ENCODE measurements around the gene SLC17A2. TPM values are rescaled to one million over a fixed set of nuclear protein-coding genes. Genes with fewer than 3 reads are reported as not detected.

SLC17A2 gene
- total RNA-seq (2021) = not detected in 2 replicates
- not detected for Bru-seq, nascent RNA
- not detected for BruChase-seq, experiment 1, labeled RNA remaining after a 2-hour chase
- not detected for BruChase-seq, experiment 2, labeled RNA remaining after a 6-hour chase
- long read RNA-seq = 0 reads

- Histone ChIP-seq H3K36me3 (ENCODE audit: low read depth) (no peaks in the 10 kb centered on the region), H3K9me3 (ENCODE audit: insufficient read depth, low read depth) (no peaks in the 10 kb centered on the region), H3F3A (ENCODE audit: insufficient read depth, low read depth) (peaks cover 8% of the 10 kb centered on the region; the same call in 1 of the 2 replicates), H3K4me1 (replicated peaks; ENCODE audit: insufficient read depth) (no peaks in the 10 kb centered on the region), H4K20me1 (ENCODE audit: insufficient read depth) (no peaks in the 10 kb centered on the region), H3K4me3 (no peak within 1 kb of the TSS), H3K4me2 (no peak within 1 kb of the TSS), H3K79me2 (ENCODE audit: low read depth) (no peaks in the 10 kb centered on the region), H3K9me2 (ENCODE audit: insufficient read depth) (no peaks in the 10 kb centered on the region; the same call in 1 of the 2 replicates), H3K27ac (no peak within 1 kb of the TSS), H3K27me3 (ENCODE audit: insufficient read depth, low read depth) (no peaks in the 10 kb centered on the region), H2AFZ (no peak within 1 kb of the TSS)
- CTCF ChIA-PET = no interaction called here
- POLR2A ChIA-PET (ENCODE audit: unreplicated experiment) = no interaction called here
- intact Hi-C loops (cut with micrococcal nuclease; ENCODE audit: unreplicated experiment) = no loop called here
- DNase-seq = no peak
- TF ChIP-seq CTCF (conservative IDR thresholded peaks at IDR 0.05) = no peak
- no TSS peak for BruUV-seq (replicated peaks)
Observed at GRCh38 chr6:25930532-25931410, at the start of gene SLC17A2. SLC17A2 (minus strand) TSS chr6:25930691; CDS start chr6:25925796, 4,895 bp downstream.

- Histone ChIP-seq H3K4me1 (replicated peaks; ENCODE audit: insufficient read depth) (peaks cover 10% of the 10 kb centered on the region), H3K9me3 (ENCODE audit: insufficient read depth, low read depth) (no peaks in the 10 kb centered on the region), H3K27me3 (ENCODE audit: insufficient read depth, low read depth) (no peaks in the 10 kb centered on the region), H4K20me1 (ENCODE audit: insufficient read depth) (no peaks in the 10 kb centered on the region), H3K27ac (no peak overlapping the region), H3K79me2 (ENCODE audit: low read depth) (0 out of 2 replicates have a peak, but pooled peaks cover 5% of the 10 kb centered on the region), H3K9me2 (ENCODE audit: insufficient read depth) (no peaks in the 10 kb centered on the region), H3K4me3 (no peak overlapping the region), H3K36me3 (ENCODE audit: low read depth) (peaks cover 32% of the 10 kb centered on the region), H2AFZ (no peak overlapping the region), H3F3A (ENCODE audit: insufficient read depth, low read depth) (peaks cover 5% of the 10 kb centered on the region), H3K4me2 (no peak overlapping the region)
- DNase-seq = no peak
- ChIA-PET POLR2A (ENCODE audit: unreplicated experiment) (no interaction called here), CTCF (no interaction called here)
- intact Hi-C loops (cut with micrococcal nuclease; ENCODE audit: unreplicated experiment) = no loop called here
- no peak for TF ChIP-seq EZH2 (IDR thresholded peaks at IDR 0.05; ENCODE audit: low read depth)
- no peak for TF ChIP-seq CTCF (conservative IDR thresholded peaks at IDR 0.05)
- BruUV-seq (replicated peaks) = no TSS peak
Observed at GRCh38 chr6:25975923-25976560, 45.6 kb upstream of the SLC17A2 start.

GRCh38 chr6:25973923-25974555, 43.5 kb upstream of the SLC17A2 start:
- POLR2A ChIA-PET (ENCODE audit: unreplicated experiment) = interaction anchor here (0.8 kb wide), 1 partner anchor 274 kb away, joined by 7 read pairs; no protein-coding TSS in a partner anchor
- H3K79me2 ChIP-seq (ENCODE audit: low read depth) = 0 out of 2 replicates have a peak, but pooled peaks cover 5% of the 10 kb centered on the region
- no peaks in the 10 kb centered on the region for H4K20me1 ChIP-seq (ENCODE audit: insufficient read depth)
- H3K27me3 ChIP-seq (ENCODE audit: insufficient read depth, low read depth) = no peaks in the 10 kb centered on the region
- no peaks in the 10 kb centered on the region for H3K9me3 ChIP-seq (ENCODE audit: insufficient read depth, low read depth)
- H3K27ac ChIP-seq = no peak overlapping the region
- no peaks in the 10 kb centered on the region for H3K9me2 ChIP-seq (ENCODE audit: insufficient read depth)
- peaks cover 28% of the 10 kb centered on the region for H3K4me1 ChIP-seq (replicated peaks; ENCODE audit: insufficient read depth)
- H3K4me2 ChIP-seq = no peak overlapping the region
- H2AFZ ChIP-seq = no peak overlapping the region
- DNase-seq = no peak
- no peak overlapping the region for H3K4me3 ChIP-seq
- intact Hi-C loops (cut with micrococcal nuclease; ENCODE audit: unreplicated experiment) = no loop called here
- H3F3A ChIP-seq (ENCODE audit: insufficient read depth, low read depth) = peaks cover 24% of the 10 kb centered on the region
- BruUV-seq (replicated peaks) = no TSS peak
- TF ChIP-seq EZH2 (IDR thresholded peaks at IDR 0.05; ENCODE audit: low read depth) (no peak), CTCF (conservative IDR thresholded peaks at IDR 0.05) (no peak)
- CTCF ChIA-PET = no interaction called here
- H3K36me3 ChIP-seq (ENCODE audit: low read depth) = peaks cover 38% of the 10 kb centered on the region

Measured in PC-9 (cell line).